ENCODE measurements around the gene ALK.

The ALK gene

GRCh38 chr2:29430382-29431112 is 490.8 kb downstream of the ALK start:
- no peaks in the 10 kb centered on the region for H3K27me3 Mint-ChIP-seq
- intact Hi-C loops (cut with micrococcal nuclease) = no loop called here
- no peaks in the 10 kb centered on the region for H3K4me1 Mint-ChIP-seq (ENCODE audit: low read depth)
- H3K4me3 Mint-ChIP-seq = no peak overlapping the region
- H3K36me3 Mint-ChIP-seq (ENCODE audit: low read depth) = no peaks in the 10 kb centered on the region
- peaks cover 6% of the 10 kb centered on the region for H3K9me3 Mint-ChIP-seq
- H3K27ac Mint-ChIP-seq = no peak overlapping the region

DNA sequence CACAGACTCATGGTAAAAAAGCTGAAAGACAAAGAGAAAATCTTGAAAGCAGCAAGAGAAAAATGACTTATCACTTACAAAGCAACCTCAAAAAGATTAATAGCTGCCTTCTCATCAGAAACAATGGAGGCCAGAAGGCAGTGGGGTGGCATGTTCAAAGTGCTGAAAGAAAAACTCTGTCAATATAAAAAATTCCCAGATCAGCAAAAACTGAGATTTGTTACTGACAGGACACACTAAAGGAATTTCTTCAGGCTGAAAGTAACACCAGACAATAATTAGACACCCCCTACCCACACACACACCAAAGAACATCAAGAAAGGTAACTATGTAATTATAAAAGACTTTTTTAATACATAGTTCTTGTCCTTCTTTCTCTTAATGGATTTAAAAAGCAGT is 495.0 kb downstream of the ALK start:
- H3K4me3 Mint-ChIP-seq = no peak overlapping the region
- H3K4me1 Mint-ChIP-seq (ENCODE audit: low read depth) = peaks cover 5% of the 10 kb centered on the region
- H3K36me3 Mint-ChIP-seq (ENCODE audit: low read depth) = no peaks in the 10 kb centered on the region
- H3K9me3 Mint-ChIP-seq = peaks cover 7% of the 10 kb centered on the region
- H3K27me3 Mint-ChIP-seq = no peaks in the 10 kb centered on the region
- H3K27ac Mint-ChIP-seq = no peak overlapping the region
- intact Hi-C loops (cut with micrococcal nuclease) = no loop called here

- Mint-ChIP-seq H3K4me3 (no peak overlapping the region), H3K4me1 (ENCODE audit: low read depth) (peaks cover 5% of the 10 kb centered on the region), H3K27me3 (no peaks in the 10 kb centered on the region), H3K27ac (no peak overlapping the region), H3K36me3 (ENCODE audit: low read depth) (no peaks in the 10 kb centered on the region), H3K9me3 (peaks cover 7% of the 10 kb centered on the region)
- intact Hi-C loops (cut with micrococcal nuclease) = no loop called here
Observed at GRCh38 chr2:29425866-29426265, 495.5 kb downstream of the ALK start.

DNA sequence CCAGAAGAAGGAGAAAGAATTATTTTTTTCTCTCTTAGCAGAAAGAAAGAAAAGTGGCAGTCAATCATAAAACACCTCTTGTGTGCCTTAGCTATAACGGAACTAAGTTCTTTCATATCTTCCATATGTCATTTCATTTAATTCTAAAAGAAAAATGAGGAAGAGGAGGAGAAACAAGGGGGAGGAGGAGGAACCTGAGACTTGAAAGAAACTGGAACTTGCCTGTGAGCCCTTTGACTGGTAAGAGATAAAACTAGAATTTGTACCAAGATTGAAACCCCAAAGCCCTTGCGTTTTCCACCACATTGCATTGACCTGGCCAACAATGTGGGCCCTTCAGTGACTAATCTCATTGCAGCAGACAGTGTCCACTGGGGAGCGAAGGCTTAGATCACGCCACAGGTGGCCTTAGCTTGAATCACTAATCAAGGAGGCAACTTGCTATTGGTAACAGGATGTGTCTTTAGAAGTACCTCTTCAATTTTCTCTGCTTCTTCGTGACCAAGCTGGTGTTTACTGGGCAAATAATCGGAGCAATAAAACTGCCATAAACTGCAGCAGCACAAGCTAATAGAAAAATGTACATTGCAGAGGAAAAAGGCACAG is 498.2 kb downstream of the ALK start:
- intact Hi-C loops (cut with micrococcal nuclease) = no loop called here
- H3K4me3 Mint-ChIP-seq = no peak overlapping the region
- no peaks in the 10 kb centered on the region for H3K36me3 Mint-ChIP-seq (ENCODE audit: low read depth)
- H3K27me3 Mint-ChIP-seq = peaks cover 1% of the 10 kb centered on the region
- no peak overlapping the region for H3K27ac Mint-ChIP-seq
- H3K9me3 Mint-ChIP-seq = peaks cover 7% of the 10 kb centered on the region
- peaks cover 5% of the 10 kb centered on the region for H3K4me1 Mint-ChIP-seq (ENCODE audit: low read depth)

DNA sequence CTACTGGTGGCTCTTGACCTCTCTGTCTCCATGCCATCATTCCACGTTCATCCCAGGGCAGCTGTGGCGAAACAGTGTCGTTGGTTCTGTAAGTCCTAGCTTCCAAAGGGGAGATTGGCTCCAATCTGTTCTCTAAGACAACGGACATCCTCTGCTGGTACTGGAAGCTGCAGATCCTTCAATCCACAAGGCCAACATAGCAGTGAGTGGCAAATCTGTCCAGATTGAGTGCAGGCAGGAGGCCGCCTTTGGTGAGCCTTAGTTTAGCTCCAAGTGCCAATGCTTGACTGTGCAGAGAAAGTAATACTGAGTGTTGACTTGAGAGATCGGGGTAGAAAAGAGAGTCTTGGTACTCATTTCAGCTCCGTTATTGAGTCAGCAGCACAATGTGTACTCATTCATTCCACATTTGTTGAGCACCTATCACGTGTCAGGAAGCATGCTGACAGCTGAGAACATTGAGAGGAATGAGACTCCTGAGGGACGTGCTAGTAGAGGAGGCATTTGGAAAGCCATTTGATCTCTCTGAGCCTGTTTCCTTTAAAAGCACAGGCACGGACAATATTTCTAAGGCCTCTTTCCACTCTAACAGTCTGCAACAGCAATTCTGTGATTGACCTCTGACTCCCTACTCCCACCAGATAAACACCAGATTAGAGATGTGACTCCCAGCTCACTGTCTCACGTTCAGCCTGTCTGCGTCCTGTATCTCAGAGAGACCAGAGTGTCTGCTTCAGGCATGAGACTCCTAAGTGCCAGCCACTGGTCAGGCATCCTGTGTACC is 500.2 kb downstream of the ALK start:
- no peak overlapping the region for H3K4me3 Mint-ChIP-seq
- peaks cover 1% of the 10 kb centered on the region for H3K27me3 Mint-ChIP-seq
- intact Hi-C loops (cut with micrococcal nuclease) = no loop called here
- peaks cover 7% of the 10 kb centered on the region for H3K9me3 Mint-ChIP-seq
- H3K36me3 Mint-ChIP-seq (ENCODE audit: low read depth) = no peaks in the 10 kb centered on the region
- H3K4me1 Mint-ChIP-seq (ENCODE audit: low read depth) = peaks cover 5% of the 10 kb centered on the region
- no peak overlapping the region for H3K27ac Mint-ChIP-seq

- Mint-ChIP-seq H3K36me3 (ENCODE audit: low read depth) (no peaks in the 10 kb centered on the region), H3K9me3 (peaks cover under 1% of the 10 kb centered on the region), H3K4me1 (ENCODE audit: low read depth) (peaks cover 5% of the 10 kb centered on the region), H3K27me3 (peaks cover 1% of the 10 kb centered on the region), H3K4me3 (no peak overlapping the region), H3K27ac (no peak overlapping the region)
- intact Hi-C loops (cut with micrococcal nuclease) = no loop called here
Observed at GRCh38 chr2:29420464-29420863, 500.9 kb downstream of the ALK start.

DNA sequence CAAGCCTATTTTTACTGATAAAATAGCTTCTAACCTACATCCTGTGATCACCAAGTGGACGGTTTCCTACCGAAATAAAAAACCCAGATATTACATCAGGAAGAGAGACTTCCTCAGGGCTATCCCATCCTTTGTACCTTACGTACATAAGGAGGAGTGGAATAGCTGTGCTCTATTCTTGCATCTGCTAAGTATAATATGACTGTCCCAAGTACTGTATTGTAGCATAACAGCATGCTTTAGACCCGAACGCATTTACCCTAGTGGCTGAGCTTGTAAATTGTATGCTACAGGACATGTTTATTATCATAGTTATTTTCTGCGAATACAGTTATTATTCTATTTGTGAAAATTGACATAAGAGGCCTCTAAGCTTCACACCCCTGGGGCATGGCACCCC is 503.8 kb downstream of the ALK start:
- intact Hi-C loops (cut with micrococcal nuclease) = no loop called here
- no peaks in the 10 kb centered on the region for H3K4me1 Mint-ChIP-seq (ENCODE audit: low read depth)
- H3K4me3 Mint-ChIP-seq = no peak overlapping the region
- no peaks in the 10 kb centered on the region for H3K9me3 Mint-ChIP-seq
- H3K27ac Mint-ChIP-seq = no peak overlapping the region
- peaks cover 1% of the 10 kb centered on the region for H3K27me3 Mint-ChIP-seq
- no peaks in the 10 kb centered on the region for H3K36me3 Mint-ChIP-seq (ENCODE audit: low read depth)

DNA sequence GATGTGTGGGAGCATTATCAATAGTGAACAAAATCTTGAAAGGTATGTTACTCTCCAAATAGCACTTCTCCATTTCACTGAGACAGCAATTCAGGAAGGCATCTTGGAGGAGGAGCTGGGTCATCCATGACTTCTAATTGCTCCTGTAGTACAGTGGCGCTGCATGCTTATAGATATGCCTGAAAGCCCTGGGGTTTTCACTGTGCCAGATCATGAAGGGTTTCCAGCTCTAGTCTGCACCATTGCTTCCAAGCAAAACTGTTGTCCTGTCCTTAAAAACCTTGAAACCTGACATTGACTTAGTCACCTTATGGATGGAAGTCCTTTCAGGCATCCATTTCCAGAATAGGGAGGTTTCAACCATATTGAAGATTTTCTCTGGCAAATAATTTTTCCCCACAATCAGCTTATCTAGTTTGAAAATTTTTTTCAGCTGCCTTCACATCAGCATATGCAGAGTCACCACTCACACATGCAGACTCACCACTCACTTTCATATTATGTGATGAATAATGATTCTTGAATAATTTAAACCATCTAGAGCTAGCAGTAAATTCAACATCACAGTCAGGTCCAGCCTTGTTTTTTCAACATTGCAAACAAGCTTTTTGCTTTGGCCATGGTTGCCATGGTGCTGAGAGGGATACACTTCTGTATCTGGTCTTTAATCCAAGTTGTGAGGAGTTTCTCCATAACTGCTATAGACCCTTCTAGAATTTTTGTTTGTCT is 509.0 kb downstream of the ALK start:
- Mint-ChIP-seq H3K9me3 (no peaks in the 10 kb centered on the region), H3K27me3 (no peaks in the 10 kb centered on the region)

DNA sequence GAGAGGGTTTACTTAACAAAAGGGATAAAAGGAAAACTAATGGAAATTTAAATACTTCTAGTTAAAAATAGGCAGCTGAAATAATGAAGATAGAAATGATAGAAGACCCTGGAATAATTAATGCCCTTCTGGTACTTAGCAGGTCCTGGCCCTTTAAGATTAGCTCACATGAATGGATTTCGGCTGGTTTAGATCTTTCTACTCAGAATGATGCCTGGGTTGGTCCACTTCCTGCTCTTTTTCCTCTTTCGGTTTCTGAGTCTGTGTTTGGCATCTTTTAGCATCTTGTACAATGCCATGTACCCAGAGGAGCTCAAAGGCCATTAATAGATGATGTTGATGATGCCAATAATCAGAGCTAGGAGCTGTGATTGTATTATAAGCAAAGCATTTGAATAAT is 515.7 kb downstream of the ALK start:
- no peaks in the 10 kb centered on the region for H3K36me3 Mint-ChIP-seq (ENCODE audit: low read depth)
- H3K9me3 Mint-ChIP-seq = no peaks in the 10 kb centered on the region
- intact Hi-C loops (cut with micrococcal nuclease) = no loop called here
- no peak overlapping the region for H3K27ac Mint-ChIP-seq
- H3K27me3 Mint-ChIP-seq = no peaks in the 10 kb centered on the region
- H3K4me3 Mint-ChIP-seq = no peak overlapping the region
- H3K4me1 Mint-ChIP-seq (ENCODE audit: low read depth) = no peaks in the 10 kb centered on the region

More for the DNA sequence above, 509.0 kb downstream of the ALK start:
- Mint-ChIP-seq H3K27ac (no peak overlapping the region), H3K36me3 (ENCODE audit: low read depth) (no peaks in the 10 kb centered on the region), H3K4me3 (no peak overlapping the region), H3K4me1 (ENCODE audit: low read depth) (no peaks in the 10 kb centered on the region)
- intact Hi-C loops (cut with micrococcal nuclease) = no loop called here

DNA sequence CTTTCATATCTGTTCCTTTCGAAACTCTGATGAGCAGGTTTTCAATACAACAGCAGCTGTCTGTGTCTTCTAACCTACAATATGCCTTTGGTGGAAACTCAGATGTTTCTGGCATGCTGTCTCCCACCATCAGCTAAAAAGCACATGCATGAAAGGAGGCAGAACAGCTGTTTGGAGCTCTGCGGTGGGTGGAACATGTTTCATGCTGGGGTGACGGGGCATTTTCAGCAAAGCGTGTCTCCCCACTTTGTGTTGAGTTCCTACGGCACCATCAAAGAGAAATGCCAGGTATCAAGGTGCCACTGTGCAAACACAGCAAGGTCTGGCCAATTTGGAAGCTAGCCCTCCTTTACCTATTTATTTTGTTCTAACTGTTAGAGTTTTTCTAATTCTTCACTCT is 516.1 kb downstream of the ALK start:
- Mint-ChIP-seq H3K27ac (no peak overlapping the region), H3K9me3 (no peaks in the 10 kb centered on the region), H3K27me3 (no peaks in the 10 kb centered on the region), H3K4me3 (no peak overlapping the region), H3K36me3 (ENCODE audit: low read depth) (no peaks in the 10 kb centered on the region), H3K4me1 (ENCODE audit: low read depth) (no peaks in the 10 kb centered on the region)
- intact Hi-C loops (cut with micrococcal nuclease) = no loop called here

DNA sequence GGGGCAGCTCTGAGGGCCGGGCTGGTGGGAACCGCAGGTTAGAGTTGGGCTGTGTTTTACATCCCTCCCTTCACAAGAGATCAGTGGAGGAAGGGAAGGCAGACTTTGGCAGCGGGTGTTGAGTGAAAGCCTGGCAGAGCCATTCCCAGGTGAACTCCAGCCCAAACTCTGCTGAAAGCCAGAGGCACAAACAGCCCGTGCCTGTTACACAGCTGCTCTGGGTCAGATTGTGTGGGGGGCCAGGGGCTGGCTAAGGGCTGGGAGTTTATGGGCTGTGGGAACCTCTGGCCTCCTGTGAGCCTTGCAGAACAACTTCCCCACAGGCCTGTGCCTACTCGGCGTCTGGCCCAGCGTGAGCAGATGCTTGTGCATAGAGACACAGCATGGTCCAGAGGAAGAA is 519.4 kb downstream of the ALK start:
- no peaks in the 10 kb centered on the region for H3K4me1 Mint-ChIP-seq (ENCODE audit: low read depth)
- H3K9me3 Mint-ChIP-seq = no peaks in the 10 kb centered on the region
- no peaks in the 10 kb centered on the region for H3K27me3 Mint-ChIP-seq
- intact Hi-C loops (cut with micrococcal nuclease) = no loop called here
- no peaks in the 10 kb centered on the region for H3K36me3 Mint-ChIP-seq (ENCODE audit: low read depth)
- H3K27ac Mint-ChIP-seq = no peak overlapping the region
- H3K4me3 Mint-ChIP-seq = no peak overlapping the region

- Mint-ChIP-seq H3K27ac (no peak overlapping the region), H3K9me3 (no peaks in the 10 kb centered on the region), H3K4me1 (ENCODE audit: low read depth) (no peaks in the 10 kb centered on the region), H3K4me3 (no peak overlapping the region), H3K36me3 (ENCODE audit: low read depth) (no peaks in the 10 kb centered on the region), H3K27me3 (peaks cover 1% of the 10 kb centered on the region)
- intact Hi-C loops (cut with micrococcal nuclease) = no loop called here
Observed at GRCh38 chr2:29400930-29401653, 520.3 kb downstream of the ALK start.

DNA sequence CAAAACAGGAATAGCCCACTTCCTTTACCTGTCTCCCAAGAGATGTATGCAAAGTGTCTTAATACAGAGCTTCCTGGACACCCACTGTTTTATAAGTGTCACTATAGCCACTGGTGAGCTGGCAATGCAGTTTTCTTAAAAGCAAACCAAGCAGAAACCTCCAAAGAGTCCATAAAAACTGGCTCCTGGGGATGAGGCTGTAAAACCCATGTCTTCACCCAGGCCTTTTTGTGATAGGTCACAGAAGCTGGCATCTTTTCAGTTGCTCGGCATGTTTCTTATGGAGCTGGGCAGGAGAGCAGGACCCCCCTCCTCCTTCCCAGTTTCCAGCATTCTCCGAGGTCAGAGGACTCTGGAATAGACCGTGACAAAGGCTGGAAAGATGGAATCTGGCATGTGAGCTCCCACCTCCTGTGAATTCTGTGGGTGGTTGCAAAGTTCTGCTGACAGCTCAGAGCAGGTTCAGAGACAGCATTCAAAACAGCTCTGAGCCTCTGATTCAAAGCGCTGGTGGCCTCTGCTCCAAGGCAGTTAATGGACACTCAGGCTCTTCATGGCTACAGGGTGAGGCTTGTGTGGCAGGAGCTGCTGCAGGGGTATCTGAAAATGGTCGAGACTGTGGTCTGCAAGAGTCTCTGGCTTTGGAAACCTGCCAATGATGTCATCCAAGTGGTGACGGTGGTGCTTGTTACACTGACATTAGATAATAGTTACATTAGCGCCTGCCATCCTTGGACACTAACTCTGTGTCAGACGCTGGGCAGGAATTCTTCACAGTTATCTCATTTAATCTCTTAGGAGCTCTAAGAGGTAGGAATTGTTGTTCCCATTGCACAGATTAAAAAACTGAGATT is 522.8 kb downstream of the ALK start:
- H3K27me3 Mint-ChIP-seq = peaks cover 3% of the 10 kb centered on the region
- no peak overlapping the region for H3K4me3 Mint-ChIP-seq
- no peaks in the 10 kb centered on the region for H3K36me3 Mint-ChIP-seq (ENCODE audit: low read depth)
- no peaks in the 10 kb centered on the region for H3K4me1 Mint-ChIP-seq (ENCODE audit: low read depth)
- no peak overlapping the region for H3K27ac Mint-ChIP-seq
- intact Hi-C loops (cut with micrococcal nuclease) = no loop called here
- no peaks in the 10 kb centered on the region for H3K9me3 Mint-ChIP-seq
